Trophoblast cell (in vitro differentiated cells and primary cell): Measurements from ENCODE around the gene SPACDR.

Experiments used
- DNase-seq, 2 donors: peaks; one replicate each; pipeline ENCODE4 v3.0.0-alpha.2; 2016
- H2AFZ ChIP-seq: 2 replicates; pipeline ENCODE4 v1.6.1; 2013; ENCODE audit warnings: low read length, moderate library complexity, mild to moderate bottlenecking; ENCODE audit not compliant: insufficient read depth, poor library complexity
- H2AK5ac ChIP-seq: 2 replicates; pipeline ENCODE4 v1.6.1; 2013; ENCODE audit warnings: mild to moderate bottlenecking, low read length
- H2BK120ac ChIP-seq: 2 replicates; pipeline ENCODE4 v1.6.1; 2013; ENCODE audit warnings: low read length, mild to moderate bottlenecking, moderate library complexity; ENCODE audit not compliant: insufficient read depth, poor library complexity
- H2BK12ac ChIP-seq: 2 replicates; pipeline ENCODE4 v1.6.1; 2013; ENCODE audit warnings: mild to moderate bottlenecking, low read length, moderate library complexity
- H2BK5ac ChIP-seq: 2 replicates; pipeline ENCODE4 v1.6.1; 2013; ENCODE audit warnings: low read length, low read depth, moderate library complexity, mild to moderate bottlenecking; ENCODE audit not compliant: poor library complexity
- H3K14ac ChIP-seq: 2 replicates; pipeline ENCODE4 v1.6.1; 2013; ENCODE audit warnings: mild to moderate bottlenecking, low read length
- H3K18ac ChIP-seq: 2 replicates; pipeline ENCODE4 v1.6.1; 2013; ENCODE audit warnings: mild to moderate bottlenecking, low read length
- H3K23ac ChIP-seq: 2 replicates; pipeline ENCODE4 v1.6.1; 2013; ENCODE audit warnings: low read length
- H3K27ac ChIP-seq: 2 replicates; pipeline ENCODE4 v1.5.1; 2013; ENCODE audit warnings: low read depth, mild to moderate bottlenecking, inconsistent platforms, low read length, moderate library complexity
- H3K27me3 ChIP-seq: 2 replicates; pipeline ENCODE4 v1.6.1; 2013; ENCODE audit warnings: inconsistent platforms, mild to moderate bottlenecking, low read length, moderate library complexity; ENCODE audit not compliant: insufficient read depth
- H3K36me3 ChIP-seq, 2 experiments: 1 replicate in 1 of 2; 2 replicates in 1 of 2; pipeline ENCODE4 v1.6.1; 2013; ENCODE audit warnings: low read length in 2 of 2, mild to moderate bottlenecking in 2 of 2, moderate library complexity in 1 of 2; ENCODE audit not compliant: insufficient read depth in 2 of 2, control insufficient read depth in 1 of 2
- H3K4ac ChIP-seq: 2 replicates; pipeline ENCODE4 v1.6.1; 2013; ENCODE audit warnings: low read depth, mild to moderate bottlenecking, low read length, moderate library complexity
- H3K4me1 ChIP-seq, 2 experiments: 1 replicate in 1 of 2; 2 replicates in 1 of 2; pipeline ENCODE4 v1.6.1; 2013; ENCODE audit warnings: low read length in 2 of 2, mild to moderate bottlenecking in 2 of 2, moderate library complexity in 1 of 2; ENCODE audit not compliant: insufficient read depth in 2 of 2, control insufficient read depth in 1 of 2
- H3K4me2 ChIP-seq: 2 replicates; pipeline ENCODE4 v1.6.1; 2013; ENCODE audit warnings: inconsistent platforms, mild to moderate bottlenecking, low read length, moderate library complexity
- H3K4me3 ChIP-seq: 2 replicates; pipeline ENCODE4 v1.5.1; 2013; ENCODE audit warnings: mild to moderate bottlenecking, low read depth, low read length, inconsistent platforms
- H3K79me1 ChIP-seq: one replicate; pipeline ENCODE4 v1.6.1; 2013; ENCODE audit warnings: low read length
- H3K79me2 ChIP-seq: 2 replicates; pipeline ENCODE4 v1.6.1; 2013; ENCODE audit warnings: low read length, mild to moderate bottlenecking; ENCODE audit not compliant: control insufficient read depth, insufficient read depth, poor library complexity
- H3K9ac ChIP-seq: 2 replicates; pipeline ENCODE4 v1.6.1; 2013; ENCODE audit warnings: mild to moderate bottlenecking, low read length
- H3K9me3 ChIP-seq: 2 replicates; pipeline ENCODE4 v1.6.1; 2013; ENCODE audit warnings: low read depth, mild to moderate bottlenecking, control low read depth, inconsistent platforms, low read length; ENCODE audit not compliant: insufficient read depth
- H4K12ac ChIP-seq: 2 replicates; pipeline ENCODE4 v1.6.1; 2013; ENCODE audit warnings: low read depth, mild to moderate bottlenecking, low read length, moderate library complexity
- H4K8ac ChIP-seq: 2 replicates; pipeline ENCODE4 v1.6.1; 2013; ENCODE audit warnings: low read depth, mild to moderate bottlenecking, low read length, moderate library complexity
- H4K91ac ChIP-seq: one replicate; pipeline ENCODE4 v1.6.1; 2013; ENCODE audit warnings: low read depth, mild to moderate bottlenecking, low read length, moderate library complexity
- WGBS: extraction: QIAGEN DNeasy Blood & Tissue Kit; methylation state at CpG from one replicate; pipeline ENCODE4 v1.1.7; 2013; ENCODE audit warnings: missing lambda C conversion rate; ENCODE audit not compliant: insufficient read length, insufficient coverage; ENCODE audit errors: extremely low coverage; 5-methylcytosine and 5-hydroxymethylcytosine counted together

SPACDR gene

DNA sequence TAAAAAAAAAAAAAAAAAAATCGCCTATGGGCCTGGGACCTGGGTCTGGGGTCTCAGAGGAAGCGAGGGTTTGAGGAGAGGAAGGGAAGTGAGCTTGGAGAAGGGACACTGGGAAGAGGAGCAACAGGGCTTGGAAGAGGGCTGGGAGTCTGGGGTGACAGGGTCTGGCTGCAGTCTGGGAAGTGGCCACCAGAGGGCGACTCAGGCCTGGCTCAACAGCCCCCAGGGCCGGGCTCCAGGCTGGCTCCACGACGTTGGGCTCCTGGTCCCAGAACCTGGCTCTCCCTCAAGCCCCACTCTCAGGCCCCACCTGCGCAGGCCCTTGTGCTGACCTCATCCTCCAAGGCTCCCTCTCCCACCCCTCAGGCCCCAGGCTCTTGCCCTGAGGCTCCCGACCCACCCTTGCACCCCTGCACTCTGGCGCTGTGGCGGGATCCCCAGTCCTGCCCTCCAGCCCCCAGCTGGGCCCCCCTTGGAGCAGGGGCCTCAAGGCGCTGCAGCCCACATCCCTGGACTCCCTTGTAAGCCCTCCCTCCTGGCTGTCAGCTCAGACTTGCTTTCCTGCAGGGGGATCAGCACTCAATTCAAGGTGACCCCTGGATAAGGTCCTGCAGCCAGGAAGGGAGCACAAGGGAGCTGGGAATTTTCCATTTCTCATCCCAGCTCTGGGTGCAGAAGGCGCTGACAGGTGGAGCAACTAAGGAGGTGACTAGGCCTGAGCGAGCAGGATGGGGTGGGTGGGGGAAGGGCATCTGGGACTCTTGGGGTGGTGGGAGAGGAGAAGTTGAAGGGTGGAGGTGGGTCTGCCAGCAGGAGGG lies 5.4 kb upstream of the SPACDR start:
- Histone ChIP-seq H2BK12ac (no peak overlapping the region), H3K4ac (no peak overlapping the region), H3K79me2 (no peaks in the 10 kb centered on the region), H3K23ac (no peak overlapping the region), H4K91ac (no peak overlapping the region), H3K14ac (no peak overlapping the region), H3K4me2 (no peak overlapping the region), H2BK120ac (no peak overlapping the region), H3K79me1 (no peaks in the 10 kb centered on the region), H3K18ac (no peak overlapping the region), H3K27me3 (no peaks in the 10 kb centered on the region), H3K4me1 (no peaks in the 10 kb centered on the region), H4K8ac (no peak overlapping the region), H2BK5ac (no peak overlapping the region), H3K36me3 (peaks cover 31 to 40% of the 10 kb centered on the region in 2 experiments), H4K12ac (no peak overlapping the region), H3K27ac (no peak overlapping the region), H2AFZ (no peak overlapping the region), H3K9me3 (peaks cover 2% of the 10 kb centered on the region), H3K9ac (no peak overlapping the region), H3K4me3 (no peak overlapping the region), H2AK5ac (no peak overlapping the region)
- no CpG with 5 or more reads among the region's 13 CpGs for WGBS
- DNase-seq: peak; percentile 77 to 86

DNA sequence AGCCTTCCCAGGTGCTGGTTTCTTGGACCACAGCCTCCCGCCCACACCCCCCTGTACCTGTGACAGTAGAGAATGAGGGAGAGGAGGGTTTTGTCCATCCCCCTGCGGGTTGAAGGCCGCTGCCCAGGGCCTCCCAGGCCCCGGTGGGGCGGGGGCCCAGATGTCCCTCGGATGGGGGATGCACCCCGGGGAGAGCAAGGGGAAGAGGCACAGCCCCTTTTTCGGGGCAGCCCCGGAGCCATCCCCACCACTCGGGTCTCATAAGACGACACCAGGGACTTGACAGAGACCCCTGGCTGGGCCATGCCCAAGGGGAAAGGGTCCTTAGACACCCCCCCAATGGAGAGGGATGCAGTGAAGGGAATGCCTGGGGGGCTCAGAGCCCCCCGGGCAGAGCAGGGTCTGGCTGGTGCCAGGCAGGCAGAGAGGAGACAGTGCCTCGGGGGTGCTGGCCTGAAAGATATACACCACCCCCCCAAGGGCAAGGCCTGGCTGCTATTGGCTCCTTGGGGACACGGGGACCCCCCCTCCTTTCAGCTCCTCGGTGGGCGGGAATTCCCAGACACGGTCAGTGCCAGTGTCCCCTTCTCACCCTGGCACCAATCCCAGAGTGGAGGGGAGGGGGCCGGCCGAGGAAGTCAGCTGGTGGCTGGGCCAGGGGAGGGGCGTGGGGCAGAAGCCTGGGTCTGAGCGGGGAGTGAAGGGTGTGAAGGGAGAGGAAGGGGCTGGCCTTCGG lies 3.7 kb upstream of the SPACDR start:
- H4K12ac ChIP-seq: no peak overlapping the region
- H3K27ac ChIP-seq: no peak overlapping the region
- H3K27me3 ChIP-seq: no peaks in the 10 kb centered on the region
- no peak overlapping the region for H4K91ac ChIP-seq
- no peak overlapping the region for H3K4me3 ChIP-seq
- no peak overlapping the region for H3K14ac ChIP-seq
- DNase-seq: no peak
- H3K9ac ChIP-seq: no peak overlapping the region
- no peak overlapping the region for H3K4ac ChIP-seq
- no peak overlapping the region for H2BK5ac ChIP-seq
- no CpG with 5 or more reads among the region's 22 CpGs for WGBS
- peaks cover 19 to 32% of the 10 kb centered on the region in 2 experiments for H3K36me3 ChIP-seq
- H3K4me1 ChIP-seq: no peaks in the 10 kb centered on the region
- no peak overlapping the region for H3K18ac ChIP-seq
- H2BK12ac ChIP-seq: no peak overlapping the region
- no peak overlapping the region for H3K23ac ChIP-seq
- peaks cover 2% of the 10 kb centered on the region for H3K9me3 ChIP-seq
- no peaks in the 10 kb centered on the region for H3K79me2 ChIP-seq
- H3K4me2 ChIP-seq: no peak overlapping the region
- H2AK5ac ChIP-seq: no peak overlapping the region
- H2AFZ ChIP-seq: no peak overlapping the region
- no peaks in the 10 kb centered on the region for H3K79me1 ChIP-seq
- no peak overlapping the region for H2BK120ac ChIP-seq
- no peak overlapping the region for H4K8ac ChIP-seq

DNA sequence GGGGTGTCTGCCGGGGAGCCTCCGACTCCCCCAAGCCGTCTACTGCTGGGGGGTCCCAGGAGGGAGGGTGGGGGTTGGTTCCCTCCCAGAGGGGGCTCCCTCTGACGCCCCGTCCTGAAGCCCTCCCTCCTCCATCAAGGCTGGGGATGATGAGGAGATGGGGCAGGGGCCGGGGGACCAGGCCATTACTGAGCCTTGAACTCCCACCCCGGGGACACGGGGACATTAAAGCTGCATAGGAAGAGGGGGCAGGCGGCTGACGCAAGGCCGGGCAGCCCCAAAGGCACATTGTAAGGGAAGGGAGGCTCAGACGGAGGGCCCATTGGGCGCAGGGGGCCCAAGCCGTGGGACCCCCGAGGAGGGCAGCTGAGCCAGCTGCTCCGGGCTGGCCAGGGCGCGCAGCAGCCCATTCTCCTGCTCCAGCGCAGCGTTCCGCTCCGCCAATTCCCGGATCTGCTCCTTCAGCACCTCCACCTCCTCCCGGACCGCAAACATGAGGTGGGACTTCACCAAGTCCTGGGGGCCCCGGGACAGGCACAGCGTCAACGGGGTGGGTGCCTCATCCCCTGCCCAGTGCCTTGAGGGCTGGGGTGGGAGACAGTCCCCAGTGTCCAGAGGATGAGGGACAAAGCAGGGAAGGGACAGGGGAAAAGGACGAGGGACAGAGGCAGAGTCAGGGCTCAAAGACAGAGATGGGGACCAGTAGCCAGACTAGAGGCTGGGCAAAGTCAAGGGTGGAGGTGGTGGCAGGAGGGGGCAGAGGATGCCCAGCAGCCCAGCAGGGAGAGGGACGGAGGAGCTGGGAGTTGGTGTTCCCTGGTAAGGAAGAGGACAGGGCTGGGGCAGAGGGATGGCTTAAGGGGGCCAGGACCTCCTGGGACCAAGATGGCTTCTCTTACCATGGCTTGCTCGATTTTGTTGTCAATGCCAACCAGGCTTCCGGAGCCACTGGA lies 2.9 kb upstream of the SPACDR start:
- Histone ChIP-seq H2AK5ac (no peak overlapping the region), H3K4me1 (no peaks in the 10 kb centered on the region), H3K14ac (no peak overlapping the region), H3K4ac (no peak overlapping the region), H3K9ac (no peak overlapping the region), H3K9me3 (peaks cover 2% of the 10 kb centered on the region), H4K12ac (no peak overlapping the region), H2BK120ac (no peak overlapping the region), H4K91ac (no peak overlapping the region), H3K27me3 (no peaks in the 10 kb centered on the region), H3K27ac (no peak overlapping the region), H3K79me2 (no peaks in the 10 kb centered on the region), H2BK12ac (no peak overlapping the region), H4K8ac (no peak overlapping the region), H3K4me2 (no peak overlapping the region), H3K36me3 (peaks cover 17 to 27% of the 10 kb centered on the region in 2 experiments), H3K18ac (no peak overlapping the region), H3K23ac (no peak overlapping the region), H2BK5ac (no peak overlapping the region), H2AFZ (no peak overlapping the region), H3K79me1 (no peaks in the 10 kb centered on the region), H3K4me3 (no peak overlapping the region)
- DNase-seq: no peak
- WGBS: no CpG with 5 or more reads among the region's 32 CpGs

DNA sequence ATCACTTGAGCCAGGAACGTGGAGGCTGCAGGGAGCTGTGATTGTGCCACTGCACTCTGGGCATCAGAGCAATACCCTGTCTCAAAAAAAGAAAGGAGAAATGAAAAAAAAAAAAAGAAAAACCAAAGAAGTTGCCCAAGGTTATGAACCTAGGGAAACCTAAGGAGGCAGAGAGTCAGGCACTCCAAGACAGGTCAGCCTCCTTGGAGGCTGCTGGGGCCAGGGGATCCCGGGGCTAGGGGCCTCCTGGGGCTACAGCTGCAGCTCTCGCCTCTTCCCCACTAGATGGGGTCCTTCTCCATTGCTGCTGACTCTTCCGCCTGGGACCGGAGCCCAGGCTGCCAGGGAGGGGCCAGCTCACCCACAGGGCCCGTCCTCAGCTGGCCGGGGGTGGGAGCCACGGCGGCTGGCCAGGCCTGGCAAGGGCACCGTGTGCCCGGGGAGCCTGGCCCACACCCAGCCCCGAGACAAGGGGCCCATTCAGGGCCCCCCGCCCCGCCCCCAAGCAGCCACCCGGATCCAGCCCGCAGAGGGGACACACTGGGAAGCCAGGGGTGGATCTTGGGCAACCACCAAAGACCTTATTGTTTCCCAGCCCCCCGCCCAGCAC lies 1.7 kb upstream of the SPACDR start:
- Histone ChIP-seq H3K14ac (no peak overlapping the region), H4K12ac (no peak overlapping the region), H3K79me1 (no peaks in the 10 kb centered on the region), H2AFZ (no peak overlapping the region), H3K9ac (no peak overlapping the region), H4K91ac (no peak overlapping the region), H2AK5ac (no peak overlapping the region), H3K4me2 (peak overlapping the region; percentile 16), H3K36me3 (peaks cover 13 to 23% of the 10 kb centered on the region in 2 experiments), H3K27me3 (no peaks in the 10 kb centered on the region), H4K8ac (no peak overlapping the region), H2BK12ac (no peak overlapping the region), H3K4me1 (no peaks in the 10 kb centered on the region), H2BK120ac (no peak overlapping the region), H3K9me3 (peaks cover 2% of the 10 kb centered on the region), H3K4ac (no peak overlapping the region), H3K79me2 (no peaks in the 10 kb centered on the region), H3K27ac (no peak overlapping the region), H3K18ac (no peak overlapping the region), H3K23ac (no peak overlapping the region), H2BK5ac (no peak overlapping the region), H3K4me3 (no peak overlapping the region)
- DNase-seq: no peak
- no CpG with 5 or more reads among the region's 17 CpGs for WGBS
